Measurements from ENCODE around the gene LAMA2.

LAMA2 gene

GRCh38 chr6:129215916-129216520, 333.1 kb downstream of the LAMA2 start:
- no peak for TF ChIP-seq CTCF (IDR thresholded peaks at IDR 0.05; ENCODE audit: low read depth, low read length)
- DNase-seq (ENCODE audit: low read depth, low spot score) = no peak
- in situ Hi-C loops (cut with HindIII; ENCODE audit: low sequenced_read_pairs) = no loop called here

DNA sequence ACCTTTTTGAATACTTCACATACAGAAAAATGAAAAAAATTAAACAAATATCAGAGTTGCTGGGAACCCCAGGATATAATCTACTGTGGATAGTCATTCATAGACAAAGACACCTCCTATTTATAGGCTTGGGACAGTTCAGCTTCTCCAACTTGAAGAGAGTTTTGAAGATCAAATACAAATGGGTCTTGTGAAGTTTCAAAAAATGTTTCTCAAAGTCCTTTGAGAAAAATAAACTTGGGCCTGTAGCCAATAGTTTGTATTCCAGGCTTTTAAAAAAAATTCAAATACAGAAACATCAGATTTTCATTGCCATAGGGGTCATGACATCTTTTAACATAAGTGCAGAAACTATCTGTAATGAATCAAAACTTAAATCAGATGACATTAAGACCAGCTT, 334.8 kb downstream of the LAMA2 start:
- no peak for TF ChIP-seq CTCF (IDR thresholded peaks at IDR 0.05; ENCODE audit: low read depth, low read length)
- in situ Hi-C loops (cut with HindIII; ENCODE audit: low sequenced_read_pairs) = no loop called here
- no peak overlapping the region for H3K4me3 ChIP-seq (ENCODE audit: low read depth, low read length)
- no peak for DNase-seq (ENCODE audit: low read depth, low spot score)

More at GRCh38 chr6:129215916-129216520, 333.1 kb downstream of the LAMA2 start:
- no peak overlapping the region for H3K4me3 ChIP-seq (ENCODE audit: low read depth, low read length)

- TF ChIP-seq CTCF (IDR thresholded peaks at IDR 0.05; ENCODE audit: low read depth, low read length) = no peak
- H3K4me3 ChIP-seq (ENCODE audit: low read depth, low read length) = no peak overlapping the region
- DNase-seq (ENCODE audit: low read depth, low spot score) = no peak
- in situ Hi-C loops (cut with HindIII; ENCODE audit: low sequenced_read_pairs) = no loop called here
Measured at GRCh38 chr6:129233458-129234134, 350.7 kb downstream of the LAMA2 start.

- in situ Hi-C loops (cut with HindIII; ENCODE audit: low sequenced_read_pairs) = no loop called here
- no peak for TF ChIP-seq CTCF (IDR thresholded peaks at IDR 0.05; ENCODE audit: low read depth, low read length)
- DNase-seq (ENCODE audit: low read depth, low spot score) = peak; percentile 63
- H3K4me3 ChIP-seq (ENCODE audit: low read depth, low read length) = no peak overlapping the region
Measured at GRCh38 chr6:129235167-129236000, 352.4 kb downstream of the LAMA2 start.

DNA sequence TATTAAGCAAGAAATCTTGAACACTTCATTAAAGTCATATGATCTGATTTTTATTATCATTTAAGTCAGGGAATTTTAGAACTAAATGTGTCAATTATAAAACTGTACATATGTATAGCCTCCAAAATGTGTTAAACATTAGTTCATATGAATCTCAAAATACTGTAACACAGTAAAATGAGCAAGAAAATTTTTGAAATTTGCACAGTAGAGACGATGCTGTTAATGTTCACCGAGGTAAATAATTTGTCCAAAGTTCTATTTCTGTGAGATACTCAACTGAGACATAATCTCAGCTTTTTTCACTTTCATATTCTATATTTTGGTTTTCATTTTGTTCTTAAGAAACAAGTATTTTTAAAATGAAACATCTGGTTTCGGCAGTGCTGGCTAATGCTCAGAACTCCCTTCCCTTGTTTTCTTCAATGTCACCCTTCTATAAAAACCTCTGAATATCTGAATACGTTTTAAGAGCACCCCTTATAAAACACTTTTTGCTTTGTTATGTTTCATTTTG, 353.1 kb downstream of the LAMA2 start:
- in situ Hi-C loops (cut with HindIII; ENCODE audit: low sequenced_read_pairs) = no loop called here
- no peak for DNase-seq (ENCODE audit: low read depth, low spot score)
- no peak overlapping the region for H3K4me3 ChIP-seq (ENCODE audit: low read depth, low read length)
- TF ChIP-seq CTCF (IDR thresholded peaks at IDR 0.05; ENCODE audit: low read depth, low read length) = no peak

- no peak overlapping the region for H3K4me3 ChIP-seq (ENCODE audit: low read depth, low read length)
- in situ Hi-C loops (cut with HindIII; ENCODE audit: low sequenced_read_pairs) = no loop called here
- no peak for TF ChIP-seq CTCF (IDR thresholded peaks at IDR 0.05; ENCODE audit: low read depth, low read length)
- no peak for DNase-seq (ENCODE audit: low read depth, low spot score)
Measured at GRCh38 chr6:129238991-129239390, 356.1 kb downstream of the LAMA2 start.
